A549 treated with AZD2906 at 1 μM for 4 hours (cell line): ENCODE data around the gene FRMD7. TPM values are rescaled to one million over a fixed set of nuclear protein-coding genes. Genes with fewer than 3 reads are reported as not detected.

Experiments used
- total RNA-seq: library from RNA; stranded (reverse); fragments of 200-300 nt; extraction: Qiagen RNA extraction; gene quantifications from 5 replicates; pipeline ENCODE4 v1.2.3, GENCODE V29; 2022

The FRMD7 gene, protein sequence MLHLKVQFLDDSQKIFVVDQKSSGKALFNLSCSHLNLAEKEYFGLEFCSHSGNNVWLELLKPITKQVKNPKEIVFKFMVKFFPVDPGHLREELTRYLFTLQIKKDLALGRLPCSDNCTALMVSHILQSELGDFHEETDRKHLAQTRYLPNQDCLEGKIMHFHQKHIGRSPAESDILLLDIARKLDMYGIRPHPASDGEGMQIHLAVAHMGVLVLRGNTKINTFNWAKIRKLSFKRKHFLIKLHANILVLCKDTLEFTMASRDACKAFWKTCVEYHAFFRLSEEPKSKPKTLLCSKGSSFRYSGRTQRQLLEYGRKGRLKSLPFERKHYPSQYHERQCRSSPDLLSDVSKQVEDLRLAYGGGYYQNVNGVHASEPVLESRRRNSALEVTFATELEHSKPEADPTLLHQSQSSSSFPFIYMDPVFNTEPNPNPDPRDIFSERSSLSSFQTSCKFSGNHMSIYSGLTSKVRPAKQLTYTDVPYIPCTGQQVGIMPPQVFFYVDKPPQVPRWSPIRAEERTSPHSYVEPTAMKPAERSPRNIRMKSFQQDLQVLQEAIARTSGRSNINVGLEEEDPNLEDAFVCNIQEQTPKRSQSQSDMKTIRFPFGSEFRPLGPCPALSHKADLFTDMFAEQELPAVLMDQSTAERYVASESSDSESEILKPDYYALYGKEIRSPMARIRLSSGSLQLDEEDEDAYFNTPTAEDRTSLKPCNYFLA
- total RNA-seq: not detected in 5 replicates

GRCh38 chrX:132127743-132128142 lies at the start of gene FRMD7:
TSS of gene FRMD7 (minus strand) at chrX:132128020. CDS start at chrX:132127844, 176 bp downstream.

Other genes with a start within 250 kb of the FRMD7 start
- gene STK26, start 104.7 kb downstream of the FRMD7 start, total RNA-seq: 8.2 to 11.8 TPM (median 8.9 TPM) in 5 replicates
- gene RAP2C, start 91.4 kb upstream of the FRMD7 start, total RNA-seq: 21.5 to 51.7 TPM (median 26.8 TPM) in 5 replicates